HG03558 (cell line): Measurements from ENCODE around the gene POLG.

Source experiments
- ATAC-seq: cut with Tn5 transposase; IDR thresholded peaks from one replicate; pipeline ENCODE4 v1.9.1; 2021; ENCODE audit warnings: moderate number of reproducible peaks; ENCODE audit not compliant: unreplicated experiment; ENCODE audit errors: extremely low read depth

The POLG gene

DNA sequence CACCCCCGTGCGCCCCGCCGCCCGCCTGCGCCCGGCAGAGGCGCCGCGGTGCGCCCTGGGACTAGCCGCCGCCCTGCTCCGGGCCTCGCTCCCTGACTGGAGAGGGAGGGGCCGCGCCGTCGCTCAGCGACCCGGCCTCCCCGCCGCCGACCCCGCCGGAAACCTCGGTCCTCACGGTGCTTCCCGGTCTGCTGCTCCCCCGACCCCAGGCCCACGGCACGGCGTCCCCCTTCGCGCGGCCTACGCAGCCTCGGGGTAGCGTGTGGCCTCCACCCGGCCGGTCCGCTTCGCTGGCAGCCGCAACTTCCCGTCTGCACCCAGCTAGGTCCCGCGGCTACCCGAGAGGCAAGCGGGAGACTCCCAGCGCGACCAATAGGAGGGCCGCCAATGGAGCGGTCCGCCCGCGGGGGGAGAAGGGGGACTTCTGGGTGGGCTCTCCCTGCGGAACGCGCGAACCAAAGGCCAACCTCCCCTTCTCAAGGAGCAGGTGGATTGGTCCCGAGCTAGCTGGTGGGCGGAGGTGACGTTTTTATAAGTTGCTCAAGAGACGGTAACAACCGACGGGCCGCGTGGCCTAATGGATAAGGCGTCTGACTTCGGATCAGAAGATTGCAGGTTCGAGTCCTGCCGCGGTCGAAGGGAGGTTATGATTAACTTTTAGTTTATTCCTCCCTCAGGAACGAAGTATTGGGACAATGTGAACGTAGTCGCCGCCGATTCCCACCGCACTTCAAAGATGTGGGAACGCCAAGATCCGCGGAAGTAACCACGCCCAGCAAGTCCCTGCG is at the start of gene POLG:
Gene POLG (minus strand): TSS at position 315 of the 788 bp plus-strand sequence. CDS start 1,070 bp downstream, outside the sequence.
- peak; percentile 83 for ATAC-seq

DNA sequence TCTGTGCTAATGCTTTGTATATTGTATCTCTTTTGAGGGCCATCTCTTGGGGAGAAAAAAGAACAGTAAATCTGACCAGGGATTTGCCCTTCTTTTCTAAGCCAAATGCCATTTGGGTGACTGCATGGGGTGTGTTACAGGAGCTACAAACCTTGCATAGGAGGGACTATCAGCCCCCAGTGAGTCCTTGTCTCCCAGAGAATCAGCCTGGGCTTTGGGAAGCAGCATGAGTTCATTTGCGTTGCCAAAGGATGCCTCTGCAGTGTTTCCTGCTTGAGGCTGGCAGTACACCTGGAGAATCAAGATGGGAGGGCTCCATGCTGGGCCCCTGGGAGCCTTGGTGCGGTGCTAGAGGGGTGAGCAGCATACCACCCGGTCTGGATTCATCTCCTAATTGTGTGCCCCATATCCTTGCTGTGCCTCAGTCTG is 49.6 kb upstream of the POLG start:
- no peak for ATAC-seq

DNA sequence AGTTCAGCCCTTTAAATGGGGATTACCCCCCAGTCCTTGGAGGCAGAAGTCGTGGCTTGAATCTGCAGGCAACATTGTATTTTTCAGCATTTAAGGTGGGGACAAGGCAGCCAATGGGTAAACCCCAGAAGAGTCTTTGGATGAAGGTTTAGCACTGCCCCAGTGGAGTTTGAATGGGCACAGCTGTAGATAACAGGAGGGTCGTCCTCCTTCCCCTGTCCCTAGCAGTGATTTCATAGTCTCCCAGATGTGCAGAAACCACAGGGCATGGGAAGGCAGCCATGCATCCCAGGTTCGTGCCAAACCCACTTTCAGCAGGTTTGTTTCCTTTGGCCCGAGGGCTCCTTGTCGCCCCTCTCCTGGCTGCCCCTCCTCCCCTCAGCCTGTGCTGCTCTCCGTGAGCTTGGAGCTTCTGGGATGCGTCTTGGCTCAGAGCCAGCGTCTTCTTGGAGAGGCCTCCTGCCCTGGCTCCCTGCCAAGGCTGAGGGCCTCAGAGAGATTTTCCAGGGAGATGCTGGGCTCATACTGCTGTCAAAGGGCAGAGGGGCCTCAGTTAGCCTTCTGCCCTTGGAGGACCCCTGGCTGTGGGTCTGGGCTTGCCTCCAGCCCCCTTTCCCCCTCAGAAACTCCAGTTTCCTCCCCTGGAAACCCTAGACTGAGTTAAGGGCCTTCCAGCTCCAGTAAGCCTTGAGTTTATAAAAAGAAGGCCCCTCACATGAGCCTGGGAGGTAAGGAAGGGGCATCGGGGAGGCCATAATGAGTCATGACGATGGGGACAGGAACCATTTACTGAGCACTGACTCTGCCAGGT is 48.9 kb upstream of the POLG start:
- no peak for ATAC-seq

DNA sequence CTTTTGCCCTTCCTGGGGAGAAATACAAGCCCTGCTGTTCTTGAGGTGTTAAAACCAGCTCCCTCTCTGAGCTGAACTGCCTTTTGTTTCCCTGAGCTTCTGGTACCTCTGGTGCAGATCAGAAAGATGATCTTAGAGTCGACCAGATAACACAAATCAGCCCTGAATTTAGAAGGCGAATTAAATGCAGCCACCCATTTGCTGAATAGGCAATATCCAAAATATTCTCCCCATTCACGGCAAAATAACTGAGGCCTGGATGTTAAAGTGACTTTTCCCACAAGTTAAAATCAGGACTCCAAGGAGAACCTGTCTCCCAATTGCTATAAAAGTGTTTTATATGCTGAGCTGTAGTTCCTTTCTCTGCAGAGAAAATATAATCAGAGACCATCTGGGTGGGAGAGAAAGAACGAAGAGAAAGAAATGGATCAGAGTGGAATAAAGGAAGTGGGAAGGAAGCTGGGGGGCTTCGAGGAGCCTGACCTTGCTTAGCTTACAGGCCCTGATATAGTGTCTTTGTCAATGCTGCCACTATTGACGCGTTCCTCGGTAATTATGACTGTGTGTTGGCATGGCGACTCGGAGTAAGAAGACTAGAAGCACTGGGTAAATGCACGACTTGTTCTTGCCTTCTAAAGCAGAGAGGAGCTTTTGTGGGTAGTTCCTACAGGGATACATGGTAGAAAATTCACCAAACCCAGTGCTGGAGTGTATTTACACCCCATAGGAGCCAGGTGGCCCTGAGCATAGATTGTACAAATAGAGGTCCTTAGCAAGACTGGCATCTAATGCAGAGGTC is 47.5 kb upstream of the POLG start:
- no peak for ATAC-seq

DNA sequence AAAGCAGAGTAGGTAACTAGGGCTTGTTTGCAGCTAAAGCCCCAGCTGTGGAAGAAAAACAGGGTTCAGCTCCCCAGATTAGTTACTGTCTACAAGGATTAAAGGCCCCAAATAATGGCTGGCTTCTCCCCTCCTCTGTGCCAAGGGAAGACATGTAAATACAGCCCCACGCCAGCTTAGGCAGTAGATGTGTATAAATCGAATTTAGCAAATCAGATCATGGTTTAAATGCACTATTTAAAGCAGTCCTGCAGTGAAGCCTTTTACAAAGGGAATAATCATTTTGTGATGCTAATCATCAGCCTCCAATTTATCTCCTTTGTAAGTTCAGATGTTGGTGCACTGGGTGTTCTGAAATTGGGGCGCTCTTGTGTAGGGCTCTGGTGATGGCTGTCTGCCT is 46.7 kb upstream of the POLG start:
- no peak for ATAC-seq

DNA sequence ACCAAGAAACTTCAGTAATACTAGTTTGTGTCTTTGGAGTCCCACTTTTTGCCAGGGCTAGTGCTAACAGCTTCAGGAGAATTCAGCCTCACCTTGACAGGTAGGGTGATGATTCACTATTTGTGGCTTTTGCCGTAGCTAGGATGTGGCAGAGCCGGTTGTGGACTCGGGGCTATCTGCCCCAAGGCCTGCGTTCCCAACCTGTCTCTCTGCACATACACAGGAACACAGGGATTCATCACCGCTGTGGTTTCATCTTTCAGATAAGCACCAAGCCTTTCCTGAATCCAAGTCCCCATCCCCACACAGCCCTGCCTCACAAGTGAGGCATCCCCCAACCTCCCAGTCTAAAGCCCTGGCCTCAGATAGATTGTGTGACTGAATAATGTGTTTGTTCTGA is 45.2 kb upstream of the POLG start:
- ATAC-seq, result no peak

DNA sequence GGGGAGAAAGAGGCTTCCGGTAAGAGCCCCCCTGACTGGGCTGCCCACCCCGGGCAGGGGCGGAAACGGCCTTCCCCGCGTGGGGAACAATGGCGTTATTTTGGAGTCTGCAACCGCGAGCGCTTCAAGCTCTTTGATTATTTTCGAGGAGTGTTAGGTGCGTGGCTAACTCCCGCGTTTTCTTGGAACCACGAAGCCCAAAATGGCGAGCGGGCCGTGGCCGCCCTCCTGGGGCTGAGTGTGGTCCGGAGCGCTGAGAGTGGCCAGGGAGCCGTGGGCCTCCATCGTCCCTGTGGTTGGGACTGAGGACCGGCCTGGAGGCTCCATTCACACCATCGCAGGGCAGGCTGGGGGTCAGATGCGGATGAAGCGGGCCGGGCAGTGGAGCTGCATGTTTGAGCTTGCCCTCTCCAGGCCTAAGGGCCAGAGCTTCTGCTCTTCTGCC is 44.6 kb upstream of the POLG start:
- no peak for ATAC-seq

DNA sequence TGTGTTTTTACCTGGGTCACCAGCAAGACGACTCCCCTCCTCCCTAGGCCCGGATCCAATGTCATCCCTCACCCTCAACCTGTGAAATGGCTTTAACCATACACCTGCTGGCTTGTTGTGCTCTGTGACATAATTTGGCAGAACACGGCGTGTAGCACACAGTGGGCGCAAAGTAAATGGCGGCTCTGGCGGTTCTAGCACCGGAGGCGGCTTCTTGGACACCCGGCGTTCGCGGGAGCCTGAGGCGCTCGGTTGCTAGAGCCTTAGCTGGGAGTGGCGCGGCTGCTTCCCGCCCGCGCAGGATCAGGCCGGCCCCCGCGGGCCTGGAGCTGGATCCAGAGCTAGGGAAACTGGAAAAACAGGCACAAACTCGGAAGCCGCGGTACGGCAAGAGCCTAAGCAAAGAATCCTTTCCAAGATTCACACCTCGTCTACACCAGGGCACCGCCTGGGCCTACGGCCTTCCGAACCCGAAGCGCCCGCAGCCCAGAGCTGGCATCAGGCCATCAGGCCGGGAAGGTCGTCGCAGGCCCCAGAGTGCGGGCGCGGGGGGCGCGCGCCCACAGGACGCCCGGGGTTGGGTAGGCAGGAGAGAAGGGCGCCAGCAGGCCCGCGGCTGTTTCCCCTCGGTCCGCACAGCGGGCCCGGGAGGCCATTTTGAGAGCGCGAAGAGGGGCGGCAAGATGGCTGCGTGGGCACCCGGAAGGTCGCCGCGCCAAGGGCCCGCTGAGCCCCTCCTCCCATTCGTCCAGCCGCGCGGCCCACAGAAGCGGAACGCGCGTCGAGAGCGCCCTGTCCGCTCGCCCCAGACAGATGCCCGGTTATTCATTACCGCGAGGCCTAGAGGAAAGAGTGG is 43.9 kb upstream of the POLG start:
- ATAC-seq, result no peak

DNA sequence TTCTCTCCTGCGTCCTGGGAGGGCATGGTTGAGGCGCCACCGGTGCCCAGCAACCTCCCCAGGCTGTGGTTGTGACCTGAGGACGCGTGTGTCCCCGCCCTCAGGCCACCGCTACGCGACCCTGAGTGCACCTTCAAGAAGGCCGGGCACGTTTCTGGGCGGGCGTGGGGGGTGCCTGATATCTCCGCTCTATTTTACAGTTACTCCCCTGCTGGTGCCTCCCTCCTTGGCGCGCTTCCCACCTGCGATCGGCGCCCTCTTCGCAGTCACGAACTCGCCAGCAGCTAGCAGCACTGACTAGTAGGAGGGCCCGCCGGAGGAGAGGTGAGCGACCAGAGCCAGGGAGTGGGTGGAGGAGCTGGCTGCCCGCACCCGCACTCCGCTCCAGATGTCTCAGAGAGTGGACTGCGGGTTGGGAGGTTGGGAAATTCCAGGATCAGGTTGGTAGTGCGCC is 43.2 kb upstream of the POLG start:
- ATAC-seq, result no peak

DNA sequence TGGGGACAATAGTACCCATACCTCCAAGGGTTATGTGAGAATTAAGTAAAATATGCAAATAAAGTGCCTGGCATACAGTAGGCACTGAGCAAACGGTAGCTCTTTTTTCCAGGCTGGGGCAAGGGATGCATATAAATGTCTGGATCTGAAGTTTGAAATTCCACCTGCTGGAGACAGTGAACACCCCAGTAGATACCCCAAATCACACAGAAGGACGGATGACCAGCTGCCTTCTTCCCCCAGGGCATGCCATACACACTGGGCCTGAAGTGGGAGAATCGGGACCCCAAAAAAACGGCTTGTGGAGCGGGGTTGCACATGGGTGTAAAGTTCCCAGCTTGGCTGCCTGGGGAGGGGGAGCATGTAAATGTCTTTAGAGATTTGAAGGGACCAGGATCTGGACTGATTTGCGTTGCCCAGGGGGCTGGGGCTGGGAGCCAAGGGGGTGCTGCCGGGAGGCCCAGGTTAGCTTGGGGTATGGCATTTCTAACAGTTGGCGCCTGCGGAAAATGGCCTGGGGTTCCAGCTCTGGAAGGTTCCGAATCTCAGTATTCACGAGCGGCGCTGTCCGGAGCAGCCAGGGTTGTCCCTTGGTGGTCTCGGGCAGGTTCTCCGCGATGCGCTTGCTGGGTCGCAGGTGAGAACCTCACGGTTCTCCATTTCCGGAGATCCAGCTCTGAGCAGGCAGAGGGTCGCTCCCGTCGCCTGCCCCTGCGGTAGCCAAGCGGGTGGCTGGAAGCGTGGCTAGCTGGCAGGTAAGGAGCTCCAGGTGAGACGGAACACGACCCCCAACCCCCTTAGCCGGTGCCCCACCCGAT is 42.6 kb upstream of the POLG start:
- no peak for ATAC-seq

DNA sequence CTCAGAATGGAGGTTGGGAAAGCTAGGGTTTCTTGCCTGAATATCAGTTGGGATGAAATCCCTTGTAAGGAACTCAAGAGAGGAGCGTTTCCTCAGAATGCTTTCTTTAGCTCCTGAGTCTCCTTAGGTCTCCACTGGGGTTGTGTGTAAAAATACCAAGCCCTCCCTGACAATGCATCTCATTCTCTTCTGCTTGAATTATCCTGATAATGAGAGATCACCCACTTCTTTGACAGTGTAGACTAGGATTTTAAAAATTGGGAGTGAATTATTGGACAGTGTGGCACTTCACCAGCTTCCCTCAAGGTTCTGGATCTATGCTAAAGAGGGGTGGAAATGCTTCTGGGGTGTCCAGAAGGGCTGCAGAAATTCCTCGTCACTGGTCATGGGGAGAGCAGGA is 41.8 kb upstream of the POLG start:
- no peak for ATAC-seq

DNA sequence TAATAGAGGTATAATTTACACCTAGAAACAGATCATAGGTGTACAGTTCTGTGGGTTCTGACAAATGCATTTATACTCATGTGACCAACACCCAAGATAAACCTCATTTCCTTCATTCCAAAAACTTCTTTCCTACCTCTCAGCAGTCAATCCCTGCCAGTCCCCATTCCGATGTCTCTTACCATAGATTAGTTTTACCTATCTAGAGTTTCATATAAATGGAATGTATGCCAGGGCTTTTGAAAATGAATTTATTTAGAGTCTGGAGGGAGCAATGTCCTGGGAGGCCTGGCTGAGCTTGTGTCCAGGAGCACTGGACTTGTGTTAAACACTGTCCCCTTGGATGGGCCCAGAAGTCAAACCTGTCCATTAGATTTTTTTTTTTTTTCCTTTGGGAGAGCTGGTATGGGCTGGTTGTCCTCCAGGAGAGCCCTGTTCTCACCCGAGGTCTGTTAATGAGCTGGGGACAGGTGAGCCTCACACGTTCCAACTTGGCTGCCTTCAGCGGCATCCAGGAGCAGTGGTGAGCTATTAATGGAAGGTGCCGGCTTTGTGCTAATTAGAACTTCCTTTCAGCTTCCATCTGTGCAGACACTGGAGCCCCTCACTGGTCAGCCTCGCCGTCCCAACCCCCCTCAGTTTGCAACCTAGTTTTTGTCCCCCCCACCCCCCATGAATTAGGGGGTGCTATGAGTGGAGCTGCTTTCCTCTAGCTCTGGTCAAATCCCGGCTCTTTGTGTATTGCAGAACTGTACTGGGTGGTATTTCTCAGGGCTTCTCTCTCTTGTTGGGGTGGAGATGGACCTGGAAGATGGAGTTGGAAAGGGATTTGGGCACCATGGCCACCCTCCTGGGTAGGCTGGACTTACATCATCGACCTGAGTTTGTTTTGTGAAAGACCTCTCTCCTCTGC is 40.7 kb upstream of the POLG start:
- ATAC-seq, result no peak

DNA sequence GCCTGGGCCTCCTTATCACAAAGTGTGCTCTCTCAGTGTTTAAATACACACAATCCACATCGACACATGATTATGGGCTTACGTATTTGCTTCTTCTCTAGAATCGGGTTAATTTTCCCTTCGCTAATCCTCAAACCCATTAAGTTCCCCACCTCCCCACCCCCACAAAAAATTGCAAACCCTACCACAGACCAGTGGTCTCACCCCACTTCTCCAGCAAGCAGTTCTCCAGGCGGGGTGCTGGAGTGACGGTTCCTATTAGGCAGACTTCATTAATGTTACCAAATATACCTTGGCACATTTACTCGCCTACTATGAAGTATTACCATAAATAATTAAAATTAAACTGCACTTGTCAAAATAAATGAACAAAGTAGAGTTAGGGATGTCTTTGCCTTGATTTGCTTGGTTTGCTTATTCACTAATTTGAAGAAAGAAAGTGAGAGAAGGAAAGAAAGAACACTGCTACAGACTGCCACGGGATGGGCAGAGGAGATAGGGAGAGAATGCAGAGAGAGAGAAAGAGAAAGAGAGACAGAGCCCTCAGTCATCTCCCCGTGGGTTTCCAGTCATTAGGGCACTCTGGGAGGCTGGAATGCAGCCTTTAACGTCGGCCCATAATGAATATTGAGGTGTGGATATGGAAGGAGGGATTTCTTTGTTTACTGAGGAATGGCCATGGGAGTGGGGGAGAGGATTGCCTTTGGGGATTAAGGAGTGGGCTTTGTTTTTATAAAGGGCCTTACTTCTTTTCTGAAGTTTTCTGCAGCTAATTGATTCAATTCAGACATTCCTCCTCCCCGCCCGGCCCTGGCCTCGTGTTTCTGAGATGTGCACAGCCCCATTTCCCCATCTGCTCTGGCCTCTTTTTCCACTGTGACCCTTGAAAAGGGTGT is 39.7 kb upstream of the POLG start:
- no peak for ATAC-seq

DNA sequence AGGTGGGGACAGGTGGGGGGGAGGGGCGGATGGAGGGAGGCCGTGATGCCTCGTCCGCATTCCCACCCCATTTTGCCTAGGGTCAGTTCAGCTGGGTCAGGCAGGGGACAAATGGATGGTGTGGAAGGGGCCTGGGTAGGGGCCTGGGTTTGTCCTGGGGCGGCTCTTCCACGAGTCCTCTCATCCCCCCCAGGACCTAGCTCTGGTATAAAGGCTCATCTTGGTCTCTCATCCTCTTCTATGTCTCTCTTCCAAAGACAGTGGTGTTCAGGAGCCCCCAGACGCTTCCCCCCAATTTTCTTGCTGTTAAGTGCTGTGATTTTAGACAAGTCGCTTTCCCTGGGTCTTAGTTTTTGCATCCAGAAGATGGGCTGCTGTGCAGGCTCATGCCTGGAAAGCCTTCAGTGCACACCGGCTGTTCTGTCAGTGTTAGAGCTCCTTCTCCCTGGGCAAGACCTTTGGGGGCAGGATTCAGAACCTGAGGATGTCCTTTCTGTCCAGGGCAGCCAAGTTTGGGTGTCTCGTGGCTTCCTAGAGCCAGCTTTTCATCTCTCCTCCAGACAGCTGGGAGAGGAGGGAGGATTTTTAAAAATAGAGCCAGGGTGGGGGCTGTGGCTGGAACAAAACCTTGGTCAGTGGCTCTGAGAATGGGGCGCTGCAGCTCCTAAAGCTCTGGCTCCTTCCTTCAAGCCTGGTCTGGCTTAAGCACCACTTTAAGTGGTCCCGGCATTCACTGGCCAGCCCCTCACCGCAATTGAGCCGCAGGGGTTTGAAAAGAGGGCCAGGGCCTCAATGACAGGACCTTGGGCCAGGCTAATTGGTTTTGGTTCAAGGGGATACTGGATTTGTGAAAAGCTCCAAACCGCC is 37.7 kb upstream of the POLG start:
- no peak for ATAC-seq

DNA sequence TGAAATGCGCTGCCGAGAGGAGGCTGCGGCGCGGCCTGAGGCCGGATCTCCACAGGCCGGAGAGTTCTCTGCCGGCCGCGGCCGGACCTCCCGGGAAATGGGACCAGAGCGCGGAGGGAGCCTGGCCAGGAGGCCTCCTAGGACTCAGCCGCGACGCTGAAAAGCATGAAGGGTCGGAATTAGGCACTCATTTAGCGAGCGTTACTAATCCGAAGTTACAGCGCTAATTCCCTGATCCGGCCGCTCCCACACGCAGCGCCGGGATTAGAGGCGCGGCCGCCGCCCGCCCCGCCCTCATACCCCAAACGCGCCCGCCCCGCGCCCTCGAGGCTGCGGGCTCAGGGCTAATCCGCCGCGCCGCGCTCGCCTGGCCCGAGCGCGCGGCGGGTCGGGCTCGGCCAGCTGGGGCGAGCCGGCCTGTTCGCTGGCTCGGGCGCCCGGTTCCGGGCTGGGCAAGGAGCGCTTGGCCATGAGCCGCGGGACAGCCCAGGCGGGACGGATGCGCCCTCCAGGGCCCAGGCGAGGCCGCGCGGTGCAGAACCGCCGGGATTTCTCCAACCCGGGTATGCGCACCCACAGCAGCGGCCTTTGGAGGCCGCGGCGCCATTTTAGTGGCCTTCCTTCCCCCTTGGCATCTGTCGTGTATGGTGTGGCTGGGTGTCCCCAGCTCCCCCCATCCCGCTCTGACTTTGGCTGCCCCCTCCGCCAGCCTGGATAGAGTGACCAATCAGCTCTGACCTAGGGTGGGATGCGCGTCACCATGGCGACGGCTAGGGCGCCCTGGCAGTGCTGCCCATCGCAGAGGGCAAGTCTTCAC is 36.8 kb upstream of the POLG start:
- no peak for ATAC-seq
